GM18526 (cell line): Measurements from ENCODE around the gene MEF2A.

Experiments
- POLR2A ChIP-seq: IDR thresholded peaks from 3 replicates; pipeline ENCODE4 v1.6.1; 2011; ENCODE audit not compliant: insufficient read length; ENCODE audit errors: extremely low read depth

The MEF2A gene

DNA sequence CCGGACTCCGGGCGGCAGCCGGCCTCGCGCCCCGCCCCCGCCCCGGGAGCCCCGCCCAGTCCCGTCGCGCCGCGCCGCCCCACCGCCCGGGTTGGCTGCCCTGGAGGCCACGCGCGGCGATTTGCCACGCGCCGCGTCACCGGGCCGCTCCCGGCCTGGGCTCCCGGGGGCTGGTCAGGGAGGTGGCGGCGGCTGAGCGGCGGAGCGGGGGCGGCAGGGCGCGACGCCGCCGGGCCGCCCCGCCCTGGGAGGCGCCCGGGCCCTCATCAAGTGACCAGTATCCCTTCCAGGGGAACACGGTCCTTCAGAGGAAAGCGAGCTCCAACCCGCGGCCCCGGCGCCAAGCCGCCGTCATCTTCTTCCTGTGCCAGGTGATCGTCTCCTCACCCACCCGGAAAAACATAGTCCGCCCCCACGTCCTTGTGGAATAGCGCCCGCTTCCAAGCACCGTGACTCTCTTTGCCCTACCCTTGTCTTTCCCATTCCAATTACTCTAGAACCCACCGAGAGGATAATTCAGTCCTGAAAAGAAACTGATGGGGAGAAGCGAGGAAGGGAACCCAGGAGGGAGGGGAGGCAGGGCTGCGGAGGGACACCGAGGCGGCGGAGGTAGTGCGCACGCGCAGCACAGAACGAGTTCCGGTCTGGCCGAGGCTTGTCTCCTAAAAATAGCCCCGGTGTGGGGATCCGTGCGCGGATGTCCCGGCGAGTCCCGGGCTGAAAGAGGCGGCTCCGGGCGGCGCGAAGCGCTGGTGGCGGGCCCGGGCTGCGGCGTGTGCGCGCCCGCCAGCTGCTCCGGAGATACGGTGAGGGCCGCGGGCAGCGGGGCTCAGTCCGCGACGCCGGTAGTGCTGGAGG, at the start of gene MEF2A:
Gene MEF2A (plus strand): TSS at position 686 of the 858 bp plus-strand sequence. CDS start 67,136 bp downstream, outside the sequence.
- TF ChIP-seq POLR2A = peak; percentile 84

- no peak for TF ChIP-seq POLR2A
These were observed 47.6 kb upstream of the MEF2A start for GRCh38 chr15:99518191-99518590.

DNA sequence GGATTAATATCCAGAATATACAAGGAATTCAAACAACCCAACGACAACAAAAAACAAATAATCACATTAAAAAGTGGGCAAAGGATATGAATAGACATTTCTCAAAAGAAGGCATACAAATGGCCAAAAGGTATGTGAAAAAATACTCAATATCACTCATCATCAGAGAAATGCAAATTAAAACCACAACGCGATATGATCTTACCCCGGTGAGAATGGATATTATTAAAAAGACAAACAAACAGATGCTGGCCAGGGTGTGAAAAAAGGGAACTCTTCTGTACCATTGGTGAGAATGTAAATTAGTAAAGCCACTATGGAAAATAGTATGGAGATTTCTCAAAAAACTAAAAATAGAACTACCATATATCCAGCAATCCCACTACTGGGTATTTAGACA, 43.5 kb upstream of the MEF2A start:
- no peak for TF ChIP-seq POLR2A

DNA sequence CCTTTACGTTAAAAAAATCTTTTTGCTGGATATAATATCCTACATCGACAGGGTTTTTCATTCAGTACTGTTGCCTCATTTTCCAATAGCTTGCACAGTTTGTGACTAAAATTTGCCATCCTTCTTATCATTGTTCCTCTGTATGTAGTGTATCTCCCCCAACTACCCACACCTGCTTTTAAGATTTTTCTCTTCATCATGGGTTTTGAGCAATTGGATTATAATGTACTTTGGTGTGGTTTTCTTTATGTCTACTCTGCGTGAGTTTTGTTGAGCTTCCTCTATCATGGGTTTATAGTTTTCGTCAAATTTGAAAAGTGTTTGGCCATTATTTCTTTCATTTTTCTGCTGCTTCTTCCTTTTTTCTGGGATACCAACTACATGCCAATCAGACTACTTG, 39.6 kb upstream of the MEF2A start:
- TF ChIP-seq POLR2A = no peak

DNA sequence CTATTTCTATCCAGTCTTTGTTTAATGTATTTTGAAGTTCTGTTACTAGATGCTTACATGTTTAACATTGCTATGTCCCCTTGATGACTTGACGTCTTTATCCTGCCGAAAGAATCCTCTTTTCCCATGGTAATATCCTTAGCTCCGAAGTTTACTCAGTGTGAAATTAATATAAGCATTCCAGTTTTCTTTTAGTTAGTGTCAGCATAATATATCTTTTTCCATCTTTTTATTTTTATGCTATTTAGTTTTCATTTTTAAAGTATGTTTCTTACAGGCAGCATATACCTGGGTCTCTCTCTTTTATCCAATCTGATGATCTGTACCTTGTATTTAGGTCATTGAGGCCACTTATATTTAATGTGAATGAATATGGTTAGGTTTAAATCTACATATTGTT, 39.1 kb upstream of the MEF2A start:
- TF ChIP-seq POLR2A = no peak

- TF ChIP-seq POLR2A = no peak
These were observed 29.3 kb upstream of the MEF2A start for GRCh38 chr15:99536422-99537040.

DNA sequence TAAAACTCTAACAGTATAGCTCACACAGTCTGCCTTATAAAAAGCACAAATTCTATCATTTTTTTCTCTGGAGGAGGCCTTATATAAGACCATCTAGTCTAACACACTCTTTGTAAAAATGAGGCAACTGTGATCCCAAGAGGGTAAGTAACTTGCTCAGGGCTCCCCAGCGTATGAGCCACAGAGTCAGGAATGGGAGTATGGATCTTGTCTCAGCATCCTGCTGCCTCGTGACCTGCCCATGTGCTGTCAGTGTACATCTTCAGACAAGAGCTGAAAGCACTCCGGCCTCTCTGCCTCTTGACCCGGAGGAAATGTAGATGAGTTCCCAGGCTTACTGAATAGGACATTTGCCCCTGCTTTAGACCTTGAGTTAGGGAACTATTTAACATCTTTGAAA, 28.4 kb upstream of the MEF2A start:
- no peak for TF ChIP-seq POLR2A

DNA sequence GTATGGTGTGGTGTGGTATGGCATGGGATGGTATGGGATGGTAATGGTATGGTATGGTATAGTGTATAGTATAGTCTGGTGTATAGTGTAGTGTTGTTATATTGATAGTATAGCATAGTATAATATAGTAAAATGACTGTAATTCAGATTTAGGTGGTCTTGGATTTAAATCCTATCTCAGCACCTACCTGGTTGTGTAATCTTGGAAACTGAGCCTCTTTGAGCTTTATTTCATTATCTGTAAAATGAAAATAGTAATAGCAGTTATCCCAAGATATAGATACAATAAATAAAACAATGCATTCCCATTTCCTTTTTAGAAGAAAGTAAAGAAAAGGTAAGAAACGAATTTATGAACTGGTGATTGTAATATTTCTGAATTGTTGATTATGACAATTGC, 27.5 kb upstream of the MEF2A start:
- TF ChIP-seq POLR2A = no peak

GRCh38 chr15:99542828-99543227, 23.0 kb upstream of the MEF2A start:
- TF ChIP-seq POLR2A = no peak

- TF ChIP-seq POLR2A = no peak
These were observed 20.2 kb upstream of the MEF2A start for GRCh38 chr15:99545605-99546004.

DNA sequence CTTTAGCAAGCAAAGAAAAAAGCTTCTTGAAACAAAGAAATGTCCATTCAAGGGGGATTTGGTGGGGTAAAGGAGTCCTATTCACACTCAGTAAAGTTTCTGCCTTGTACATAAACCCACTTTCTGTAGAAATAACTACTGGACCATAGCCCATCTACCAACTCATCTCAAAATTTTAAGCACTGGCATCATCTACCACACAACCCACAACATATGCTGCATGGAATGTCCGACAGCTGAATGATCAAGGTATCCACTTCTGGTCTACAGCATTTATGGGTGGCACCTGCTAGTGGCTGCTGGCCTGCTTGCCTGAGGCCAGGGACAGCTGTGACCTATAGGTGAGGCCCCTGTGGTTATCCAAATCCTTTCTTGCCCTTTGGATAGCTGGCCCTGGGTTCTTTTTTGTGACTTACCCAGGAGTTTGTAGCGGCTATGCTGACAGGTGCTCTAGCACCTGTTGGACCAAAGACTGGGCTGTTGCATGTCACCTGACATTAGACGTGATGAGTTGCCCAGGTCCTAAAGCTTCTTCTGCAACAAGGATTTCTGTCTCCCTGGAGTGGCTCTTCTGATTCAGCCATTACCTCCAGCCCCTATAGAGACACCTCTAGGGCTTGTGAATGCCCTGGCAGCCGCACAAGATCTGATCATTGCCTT, 19.2 kb upstream of the MEF2A start:
- no peak for TF ChIP-seq POLR2A

DNA sequence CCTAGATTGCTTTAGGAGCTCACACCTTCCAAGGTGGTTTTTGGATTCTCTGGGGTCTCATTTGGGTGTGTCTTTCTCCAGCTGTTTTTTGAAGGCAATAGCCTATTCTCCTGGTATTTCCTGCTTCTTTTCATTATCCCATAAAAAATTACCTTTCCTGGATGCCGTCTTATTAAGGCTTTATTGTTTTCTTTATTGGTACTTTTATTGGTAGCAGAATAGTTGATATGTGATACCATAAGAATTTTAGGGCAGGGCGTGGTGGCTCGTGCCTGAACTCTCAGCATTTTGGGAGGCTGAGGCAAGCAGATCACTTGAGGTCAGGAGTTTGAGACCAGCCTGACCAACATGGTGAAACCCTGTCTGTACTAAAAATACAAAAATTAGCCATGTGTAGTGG, 18.3 kb upstream of the MEF2A start:
- TF ChIP-seq POLR2A = no peak

GRCh38 chr15:99550077-99550476, 15.7 kb upstream of the MEF2A start:
- no peak for TF ChIP-seq POLR2A

- no peak for TF ChIP-seq POLR2A
These were observed 13.7 kb upstream of the MEF2A start for GRCh38 chr15:99552111-99552510.

- no peak for TF ChIP-seq POLR2A
These were observed 10.8 kb upstream of the MEF2A start for GRCh38 chr15:99554880-99555488.

GRCh38 chr15:99556011-99556410, 9.8 kb upstream of the MEF2A start:
- no peak for TF ChIP-seq POLR2A
